ENCODE data around the gene ZNF544.

ZNF544 gene

GRCh38 chr19:58229255-58229639 is 533 bp downstream of the ZNF544 start:
- Histone ChIP-seq H3K4me3 (ENCODE audit: low read depth, low read length, poor library complexity, severe bottlenecking) (peak overlapping the region; percentile 74), H3K9ac (ENCODE audit: low read length) (peak overlapping the region; percentile 82), H3K9me3 (ENCODE audit: low read length) (peaks cover 9% of the 10 kb centered on the region), H3K9me2 (ENCODE audit: low read depth, low read length) (no peaks in the 10 kb centered on the region), H3K4me1 (ENCODE audit: insufficient read depth, low read length, severe bottlenecking) (peaks cover 12% of the 10 kb centered on the region), H3K27ac (ENCODE audit: low read depth, low read length, poor library complexity, severe bottlenecking) (peak overlapping the region; percentile 67), H3K4me2 (ENCODE audit: low read length) (peak overlapping the region; percentile 77), H3F3A (ENCODE audit: insufficient read depth, low read length) (no peaks in the 10 kb centered on the region), H3K36me3 (ENCODE audit: insufficient read depth, low read length) (peaks cover 46% of the 10 kb centered on the region), H3K27me3 (ENCODE audit: insufficient read depth, low read length) (no peaks in the 10 kb centered on the region), H2AFZ (ENCODE audit: low read length) (no peak overlapping the region), H4K20me1 (ENCODE audit: insufficient read depth, low read length) (no peaks in the 10 kb centered on the region), H3K79me2 (ENCODE audit: insufficient read depth, low read length) (no peaks in the 10 kb centered on the region)
- TF ChIP-seq EZH2 (IDR thresholded peaks at IDR 0.05; ENCODE audit: borderline replicate concordance, low read length): no peak
- TF ChIP-seq CTCF (IDR thresholded peaks at IDR 0.05; ENCODE audit: low read length): 0 out of 2 replicates have a peak, but pooled peaks have one; percentile 20

DNA sequence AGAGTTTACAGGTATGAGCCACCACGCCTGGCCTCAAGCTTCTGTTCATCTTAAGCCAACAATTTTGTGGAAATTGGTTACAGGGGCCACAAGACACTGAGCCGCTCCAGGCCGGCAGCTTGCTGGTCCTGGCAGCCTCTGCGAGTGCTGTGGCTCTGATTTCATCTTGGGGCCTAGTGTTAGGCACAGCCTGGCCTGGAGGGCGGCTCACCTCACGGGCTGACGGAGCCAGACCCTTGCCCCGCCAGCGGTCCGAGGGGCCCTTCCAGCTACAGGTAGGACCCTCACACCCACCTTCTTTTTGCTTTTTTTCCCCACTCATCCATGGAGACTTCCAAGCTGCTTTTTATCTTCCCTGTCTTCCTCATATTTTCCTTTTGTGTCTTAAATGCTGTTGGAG is 8.6 kb downstream of the ZNF544 start:
- TF ChIP-seq EZH2 (IDR thresholded peaks at IDR 0.05; ENCODE audit: borderline replicate concordance, low read length) (no peak), CTCF (IDR thresholded peaks at IDR 0.05; ENCODE audit: low read length) (no peak)
- Histone ChIP-seq H3K36me3 (ENCODE audit: insufficient read depth, low read length) (peaks cover 79% of the 10 kb centered on the region), H3K4me2 (ENCODE audit: low read length) (no peak overlapping the region), H2AFZ (ENCODE audit: low read length) (no peak overlapping the region), H3K9me3 (ENCODE audit: low read length) (peaks cover 14% of the 10 kb centered on the region; the same call in 1 of the 2 replicates), H3K4me1 (ENCODE audit: insufficient read depth, low read length, severe bottlenecking) (no peaks in the 10 kb centered on the region), H3K9ac (ENCODE audit: low read length) (no peak overlapping the region), H3K4me3 (ENCODE audit: low read depth, low read length, poor library complexity, severe bottlenecking) (no peak overlapping the region), H4K20me1 (ENCODE audit: insufficient read depth, low read length) (no peaks in the 10 kb centered on the region), H3K9me2 (ENCODE audit: low read depth, low read length) (no peaks in the 10 kb centered on the region), H3F3A (ENCODE audit: insufficient read depth, low read length) (no peaks in the 10 kb centered on the region), H3K79me2 (ENCODE audit: insufficient read depth, low read length) (no peaks in the 10 kb centered on the region), H3K27ac (ENCODE audit: low read depth, low read length, poor library complexity, severe bottlenecking) (no peak overlapping the region), H3K27me3 (ENCODE audit: insufficient read depth, low read length) (no peaks in the 10 kb centered on the region)

DNA sequence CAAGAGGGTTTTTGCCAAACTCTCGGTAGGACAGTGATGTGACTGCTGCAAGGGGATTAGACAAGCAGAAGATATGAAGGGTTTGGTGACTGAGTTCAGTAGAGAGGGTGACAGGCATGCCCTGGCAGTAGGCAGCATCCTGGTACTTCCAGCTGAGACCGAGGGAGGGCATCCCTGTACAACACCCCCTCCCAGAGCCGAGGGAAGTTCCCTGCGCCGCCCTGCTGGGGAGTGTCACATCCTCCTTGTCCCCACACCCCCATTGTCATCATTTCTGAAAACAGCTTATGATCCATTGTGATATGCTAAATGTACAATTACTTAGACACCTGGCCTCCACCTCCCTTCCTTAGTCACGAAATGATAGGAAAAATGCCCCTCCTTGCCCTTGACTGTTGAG is 14.6 kb downstream of the ZNF544 start:
- Histone ChIP-seq H3F3A (ENCODE audit: insufficient read depth, low read length) (no peaks in the 10 kb centered on the region), H3K9ac (ENCODE audit: low read length) (no peak overlapping the region), H3K4me2 (ENCODE audit: low read length) (no peak overlapping the region), H2AFZ (ENCODE audit: low read length) (no peak overlapping the region), H3K27ac (ENCODE audit: low read depth, low read length, poor library complexity, severe bottlenecking) (no peak overlapping the region), H3K4me3 (ENCODE audit: low read depth, low read length, poor library complexity, severe bottlenecking) (no peak overlapping the region), H3K36me3 (ENCODE audit: insufficient read depth, low read length) (peaks cover 84% of the 10 kb centered on the region), H3K9me3 (ENCODE audit: low read length) (peaks cover 26% of the 10 kb centered on the region), H4K20me1 (ENCODE audit: insufficient read depth, low read length) (no peaks in the 10 kb centered on the region), H3K4me1 (ENCODE audit: insufficient read depth, low read length, severe bottlenecking) (no peaks in the 10 kb centered on the region), H3K27me3 (ENCODE audit: insufficient read depth, low read length) (no peaks in the 10 kb centered on the region), H3K9me2 (ENCODE audit: low read depth, low read length) (no peaks in the 10 kb centered on the region), H3K79me2 (ENCODE audit: insufficient read depth, low read length) (no peaks in the 10 kb centered on the region)
- TF ChIP-seq CTCF (IDR thresholded peaks at IDR 0.05; ENCODE audit: low read length) (no peak), EZH2 (IDR thresholded peaks at IDR 0.05; ENCODE audit: borderline replicate concordance, low read length) (no peak)
